Right lobe of liver (tissue), 6 donors: ENCODE data around the gene ELOA2. TPM values are rescaled to one million over a fixed set of nuclear protein-coding genes. Genes with fewer than 3 reads are reported as not detected.
"Not testable (repeated sequence)": the region's sequence is repeated elsewhere in the genome, so short reads cannot be mapped to it uniquely, and the experiment has no call there.

Experiments
- ATAC-seq, 4 donors: fragments of 200-7000 bp; cut with Tn5 transposase; one replicate each; pipeline ENCODE4 v1.9.1; 2020; ENCODE audit warnings: mild to moderate bottlenecking in 4 of 4, moderate library complexity in 4 of 4
- DNase-seq, 3 donors: peaks; one replicate each; pipeline ENCODE4 v3.0.0-alpha.2; 2020
- H3K27ac ChIP-seq, 3 donors: fragments of 200-600 bp; one replicate each; pipeline ENCODE4 v1.8.0; 2022
- H3K27me3 ChIP-seq, 2 donors: fragments of 200-600 bp; one replicate each; pipeline ENCODE4 v1.8.0; 2022
- H3K36me3 ChIP-seq, 4 donors: fragments of 200-600 bp; sonication (generic) in 1 of 4; one replicate each; pipeline versions ENCODE4 v1.5.1 to v1.8.0; 2017 to 2022; ENCODE audit warnings: control low read depth in 1 of 4
- H3K4me1 ChIP-seq, 4 donors: fragments of 200-600 bp; sonication (generic) in 1 of 4; one replicate each; pipeline versions ENCODE4 v1.5.1 to v1.8.0; 2017 to 2022; ENCODE audit warnings: control low read depth in 1 of 4
- H3K4me3 ChIP-seq, 3 donors: fragments of 200-600 bp; one replicate each; pipeline ENCODE4 v1.8.0; 2022
- H3K9me3 ChIP-seq, 4 donors: fragments of 200-600 bp; sonication (generic) in 1 of 4; one replicate each; pipeline versions ENCODE4 v1.5.1 to v1.8.0; 2017 to 2022; ENCODE audit warnings: control low read depth in 1 of 4
- POLR2A ChIP-seq: fragments of 450-650 bp; IDR thresholded peaks from one replicate; pipeline ENCODE4 v1.6.1; 2017; ENCODE audit warnings: antibody characterized with exemption, mild to moderate bottlenecking
- WGBS: methylation state at CpG from one replicate; pipeline ENCODE4 v1.1.6; 2018; ENCODE audit warnings: low coverage, low lambda C conversion rate; ENCODE audit not compliant: insufficient coverage; ENCODE audit errors: missing lambda C conversion rate; 5-methylcytosine and 5-hydroxymethylcytosine counted together
- intact Hi-C, 2 donors: fragments of 100-400 bp; cut with DNase I; formaldehyde crosslinking; loops; one replicate each; pipeline versions ENCODE4 v1.11.2 to v1.14.1; 2022
- total RNA-seq, 6 experiments: library from RNA; depleted of rRNA in 2 of 6; stranded (reverse); fragments of >200 nt in 2 of 6; fragmentation: NEBNext Ultra II Directional in 3 of 6; extraction: Animal tissue kit (Norgen Biotek cat#: 25700) in 3 of 6; gene quantifications; one replicate each; pipeline versions ENCODE4 v1.1.0 to v1.2.4, GENCODE V29; 2016 to 2023
- TF ChIP-seq, protein P1 (sequence below), 4 donors: fragments of 200-600 bp in 3 of 4; fragments of 450-650 bp in 1 of 4; IDR thresholded peaks; one replicate each; pipeline versions ENCODE4 v1.5.1 to v1.8.0; 2016 to 2022; ENCODE audit warnings: antibody characterized with exemption in 4 of 4, mild to moderate bottlenecking in 2 of 4
- donor health status: DM: no; HTN: yes; CAD: no.
- donor health status: DM: no; HTN: no; CAD: no.
- donor health status: DM: no; HTN: no; CAD: no.
- donor health status: DM: no; HTN: yes; CAD: no.
- donor health status: DM: no; HTN: yes; CAD: no.

ELOA2 gene
- total RNA-seq, 6 experiments from 2014 or later, result not detected

GRCh38 chr18:47040982-47041381 lies 5.6 kb upstream of the ELOA2 start:
- TF ChIP-seq POLR2A, result no peak
- TF ChIP-seq, protein P1, sequence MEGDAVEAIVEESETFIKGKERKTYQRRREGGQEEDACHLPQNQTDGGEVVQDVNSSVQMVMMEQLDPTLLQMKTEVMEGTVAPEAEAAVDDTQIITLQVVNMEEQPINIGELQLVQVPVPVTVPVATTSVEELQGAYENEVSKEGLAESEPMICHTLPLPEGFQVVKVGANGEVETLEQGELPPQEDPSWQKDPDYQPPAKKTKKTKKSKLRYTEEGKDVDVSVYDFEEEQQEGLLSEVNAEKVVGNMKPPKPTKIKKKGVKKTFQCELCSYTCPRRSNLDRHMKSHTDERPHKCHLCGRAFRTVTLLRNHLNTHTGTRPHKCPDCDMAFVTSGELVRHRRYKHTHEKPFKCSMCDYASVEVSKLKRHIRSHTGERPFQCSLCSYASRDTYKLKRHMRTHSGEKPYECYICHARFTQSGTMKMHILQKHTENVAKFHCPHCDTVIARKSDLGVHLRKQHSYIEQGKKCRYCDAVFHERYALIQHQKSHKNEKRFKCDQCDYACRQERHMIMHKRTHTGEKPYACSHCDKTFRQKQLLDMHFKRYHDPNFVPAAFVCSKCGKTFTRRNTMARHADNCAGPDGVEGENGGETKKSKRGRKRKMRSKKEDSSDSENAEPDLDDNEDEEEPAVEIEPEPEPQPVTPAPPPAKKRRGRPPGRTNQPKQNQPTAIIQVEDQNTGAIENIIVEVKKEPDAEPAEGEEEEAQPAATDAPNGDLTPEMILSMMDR (IDR thresholded peaks at IDR 0.05), result no peak
- Histone ChIP-seq H3K9me3 (no peaks in the 10 kb centered on the region), H3K4me3 (no peak overlapping the region), H3K27me3 (no peaks in the 10 kb centered on the region), H3K4me1 (no peaks in the 10 kb centered on the region), H3K27ac (no peak overlapping the region), H3K36me3 (no peaks in the 10 kb centered on the region)
- ATAC-seq, result peak in 2 of 4 donors; percentile 52 to 83
- no peak for DNase-seq
- intact Hi-C loops, result no loop called here
- WGBS, result 78% methylated on average over 5 of the region's 6 CpGs

- 74% methylated on average over 3 of the region's 3 CpGs for WGBS
- Histone ChIP-seq H3K9me3 (no peaks in the 10 kb centered on the region), H3K27ac (no peak overlapping the region), H3K27me3 (no peaks in the 10 kb centered on the region), H3K4me3 (no peak overlapping the region), H3K36me3 (no peaks in the 10 kb centered on the region), H3K4me1 (no peaks in the 10 kb centered on the region)
- DNase-seq (no peak), ATAC-seq (no peak)
- TF ChIP-seq, protein P1 (IDR thresholded peaks at IDR 0.05), result no peak
- no peak for TF ChIP-seq POLR2A
- intact Hi-C loops, result no loop called here
Observed at GRCh38 chr18:47036927-47037578, 1.6 kb upstream of the ELOA2 start.

DNA sequence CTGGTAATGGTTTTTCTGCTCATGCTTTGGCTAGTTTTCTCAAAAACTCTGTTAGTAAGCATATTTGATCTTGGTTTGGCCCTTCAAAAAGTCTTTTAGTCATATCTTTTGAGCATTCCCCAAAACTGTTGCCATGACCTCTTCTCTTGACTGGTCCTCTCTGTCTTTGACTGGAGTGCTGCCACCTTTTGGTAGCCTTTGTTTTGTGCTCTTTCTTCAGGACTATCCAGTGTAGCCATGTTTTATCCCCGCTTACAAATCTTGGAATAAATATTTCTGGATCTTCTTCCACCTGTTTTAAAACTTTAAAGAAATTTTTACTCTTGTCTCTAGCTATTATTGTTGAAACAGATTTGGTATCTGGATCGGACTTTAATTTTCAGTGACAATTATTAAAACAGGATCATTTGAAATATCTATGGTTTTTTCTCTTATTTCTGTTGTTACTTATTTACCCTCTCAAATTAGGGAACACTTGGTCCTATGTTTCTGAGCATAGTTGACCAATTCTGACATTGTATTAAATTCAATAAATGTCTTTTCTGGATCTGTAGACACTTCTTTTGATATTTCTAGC lies 965 bp upstream of the ELOA2 start:
- peak; percentile 74 to 79 (median 76) for ATAC-seq
- intact Hi-C loops, result no loop called here
- WGBS, result 74% methylated on average over 2 of the region's 2 CpGs

GRCh38 chr18:47034591-47034990 lies 830 bp downstream of the ELOA2 start:
- H3K9me3 ChIP-seq, intact Hi-C loops, ATAC-seq, H3K27me3 ChIP-seq, H3K4me3 ChIP-seq, DNase-seq, H3K4me1 ChIP-seq, H3K36me3 ChIP-seq, H3K27ac ChIP-seq: not testable (repeated sequence)
- no CpG with 5 or more reads among the region's 28 CpGs for WGBS

More for the DNA sequence above, 965 bp upstream of the ELOA2 start:
- H3K27me3 ChIP-seq, result no peaks in the 10 kb centered on the region
- H3K4me3 ChIP-seq, result no peak overlapping the region
- no peak for DNase-seq
- no peaks in the 10 kb centered on the region for H3K36me3 ChIP-seq
- no peaks in the 10 kb centered on the region for H3K4me1 ChIP-seq
- H3K27ac ChIP-seq, result no peak overlapping the region
- TF ChIP-seq, protein P1 (IDR thresholded peaks at IDR 0.05), result peak; percentile 32 to 57 (median 48)
- TF ChIP-seq POLR2A, result no peak
- no peaks in the 10 kb centered on the region for H3K9me3 ChIP-seq

GRCh38 chr18:47032945-47033344 lies 2.5 kb downstream of the ELOA2 start:
- 90% methylated on average over 18 of the region's 19 CpGs for WGBS
- H3K9me3 ChIP-seq, result no peaks in the 10 kb centered on the region
- H3K4me1 ChIP-seq, result no peaks in the 10 kb centered on the region
- ATAC-seq (no peak), DNase-seq (no peak)
- TF ChIP-seq POLR2A, result no peak
- TF ChIP-seq, protein P1 (IDR thresholded peaks at IDR 0.05), result no peak
- no peaks in the 10 kb centered on the region for H3K27me3 ChIP-seq
- intact Hi-C loops, result no loop called here
- no peak overlapping the region for H3K27ac ChIP-seq
- no peak overlapping the region for H3K4me3 ChIP-seq
- H3K36me3 ChIP-seq, result no peaks in the 10 kb centered on the region

- WGBS, result 80% methylated on average over 2 of the region's 12 CpGs
- H3K36me3 ChIP-seq, H3K4me1 ChIP-seq, H3K27ac ChIP-seq, ATAC-seq, H3K9me3 ChIP-seq, H3K27me3 ChIP-seq, DNase-seq, intact Hi-C loops, H3K4me3 ChIP-seq: not testable (repeated sequence)
Observed at GRCh38 chr18:47030887-47031286, 4.5 kb downstream of the ELOA2 start.

DNA sequence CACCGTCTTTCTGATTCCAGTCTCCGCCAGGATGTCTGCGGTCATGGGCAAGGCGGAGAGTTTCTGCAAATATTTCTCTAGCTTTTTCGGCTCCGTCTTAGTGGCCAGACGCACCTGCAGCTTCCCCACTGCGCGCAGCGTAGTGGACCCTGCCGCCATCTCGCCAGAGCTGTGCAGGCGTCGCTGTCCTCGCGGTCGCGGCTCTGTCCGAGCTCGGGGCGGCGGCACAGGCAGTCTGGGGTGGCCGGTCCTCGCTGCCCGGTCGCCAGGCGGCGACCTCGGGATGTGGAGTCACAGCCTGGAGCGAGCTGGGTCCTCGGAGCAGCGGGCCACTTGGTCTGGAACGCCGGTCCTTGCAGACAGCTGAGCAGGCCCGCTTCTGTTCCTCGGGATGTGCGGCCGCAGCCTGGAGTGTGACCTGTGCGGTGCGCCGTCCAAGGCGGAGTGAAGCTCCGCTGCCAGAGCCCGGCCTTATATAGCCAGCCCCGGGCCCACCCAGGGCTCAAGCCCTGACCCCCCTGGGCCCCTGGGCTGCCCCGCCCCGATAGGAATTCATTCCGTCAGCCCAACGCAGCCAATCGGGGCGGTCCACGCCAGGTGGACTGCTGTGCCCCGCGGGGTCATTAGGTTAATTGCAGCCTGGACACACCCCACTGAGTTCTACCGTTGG lies 5.6 kb downstream of the ELOA2 start:
- H3K9me3 ChIP-seq, DNase-seq, H3K4me3 ChIP-seq, H3K27ac ChIP-seq, intact Hi-C loops, H3K4me1 ChIP-seq, H3K27me3 ChIP-seq, H3K36me3 ChIP-seq: not testable (repeated sequence)
- ATAC-seq, result peak; percentile 14 to 53 (median 26)
- WGBS, result no CpG with 5 or more reads among the region's 55 CpGs
